LNCaP clone FGC (cell line): ENCODE measurements around the gene OR6B3.
A peak's percentile ranks its signal among the peaks of the same experiment; 100 is the strongest.

Experiments
- DNase-seq: peaks from one replicate; pipeline ENCODE4 v3.0.0-alpha.2; 2011; ENCODE audit warnings: low read depth
- H3K4me3 ChIP-seq: 2 replicates; pipeline ENCODE4 v1.5.1; 2011; ENCODE audit warnings: mild to moderate bottlenecking, low read depth, low read length, control low read depth
- CTCF ChIP-seq: IDR thresholded peaks from 2 replicates; pipeline ENCODE4 v1.5.1; 2012; ENCODE audit warnings: mild to moderate bottlenecking; ENCODE audit not compliant: control insufficient read depth, insufficient read depth; ENCODE audit errors: extremely low read depth

OR6B3 gene

DNA sequence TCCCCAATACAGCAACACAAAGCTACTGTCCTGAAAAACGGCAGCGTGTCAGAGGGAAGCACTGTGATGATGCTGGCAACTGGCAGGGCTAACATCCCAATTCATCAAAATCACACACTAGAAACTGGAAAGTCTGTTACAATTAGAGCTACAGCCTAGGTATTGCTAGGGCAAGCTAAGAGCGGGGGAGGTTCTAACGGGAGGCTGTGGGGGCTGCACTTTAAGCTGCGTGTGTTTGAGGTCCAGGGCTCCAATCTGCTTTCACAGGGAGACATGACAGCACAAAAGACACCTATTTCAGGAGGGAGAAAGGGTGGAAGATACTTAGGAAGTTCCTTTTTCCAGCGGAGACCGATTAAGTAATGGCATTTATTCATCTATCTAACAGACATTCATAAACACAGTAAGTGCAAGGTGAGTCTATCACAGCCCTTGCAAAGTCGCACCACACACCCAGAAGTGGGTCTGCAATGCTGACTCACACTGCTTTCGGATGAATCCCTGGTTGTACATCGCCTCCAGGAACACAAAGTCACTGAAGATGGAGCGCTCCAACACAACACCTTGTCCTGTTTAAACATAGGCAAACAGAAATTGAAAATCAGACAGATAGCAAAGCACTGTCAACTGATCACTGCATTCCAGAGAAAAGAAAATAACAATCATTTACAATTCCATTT is 35.1 kb downstream of the OR6B3 start:
- TF ChIP-seq CTCF = no peak
- H3K4me3 ChIP-seq = no peak overlapping the region
- DNase-seq = no peak

- TF ChIP-seq CTCF = no peak
- H3K4me3 ChIP-seq = no peak overlapping the region
- DNase-seq = no peak
Observed at GRCh38 chr2:240014327-240014726, 39.0 kb downstream of the OR6B3 start.

- DNase-seq = no peak
- TF ChIP-seq CTCF = 0 out of 2 replicates have a peak, but pooled peaks have one; percentile 15
- H3K4me3 ChIP-seq = no peak overlapping the region
Observed at GRCh38 chr2:240013343-240013742, 40.0 kb downstream of the OR6B3 start.

- no peak for TF ChIP-seq CTCF
- H3K4me3 ChIP-seq = no peak overlapping the region
- DNase-seq = no peak
Observed at GRCh38 chr2:240002983-240003382, 50.3 kb downstream of the OR6B3 start.

DNA sequence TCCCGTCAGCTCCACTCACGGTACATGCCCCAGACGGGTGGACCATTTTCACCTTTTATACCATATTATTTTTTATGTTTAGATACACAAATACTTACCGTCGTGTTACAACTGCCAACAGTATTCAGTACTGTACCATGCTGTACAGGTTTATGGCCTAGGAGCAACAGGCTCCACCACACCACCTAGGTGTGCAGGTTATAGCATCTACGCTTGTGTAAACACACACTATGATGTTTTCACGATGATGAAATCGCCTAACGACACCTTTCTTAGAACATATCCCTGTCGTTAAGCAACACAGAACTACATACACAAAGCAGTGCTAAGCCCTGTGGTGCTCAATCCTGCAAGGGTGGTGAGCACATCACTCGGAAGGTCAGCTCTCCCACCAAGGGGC is 52.6 kb downstream of the OR6B3 start:
- TF ChIP-seq CTCF = no peak
- no peak for DNase-seq
- no peak overlapping the region for H3K4me3 ChIP-seq

DNA sequence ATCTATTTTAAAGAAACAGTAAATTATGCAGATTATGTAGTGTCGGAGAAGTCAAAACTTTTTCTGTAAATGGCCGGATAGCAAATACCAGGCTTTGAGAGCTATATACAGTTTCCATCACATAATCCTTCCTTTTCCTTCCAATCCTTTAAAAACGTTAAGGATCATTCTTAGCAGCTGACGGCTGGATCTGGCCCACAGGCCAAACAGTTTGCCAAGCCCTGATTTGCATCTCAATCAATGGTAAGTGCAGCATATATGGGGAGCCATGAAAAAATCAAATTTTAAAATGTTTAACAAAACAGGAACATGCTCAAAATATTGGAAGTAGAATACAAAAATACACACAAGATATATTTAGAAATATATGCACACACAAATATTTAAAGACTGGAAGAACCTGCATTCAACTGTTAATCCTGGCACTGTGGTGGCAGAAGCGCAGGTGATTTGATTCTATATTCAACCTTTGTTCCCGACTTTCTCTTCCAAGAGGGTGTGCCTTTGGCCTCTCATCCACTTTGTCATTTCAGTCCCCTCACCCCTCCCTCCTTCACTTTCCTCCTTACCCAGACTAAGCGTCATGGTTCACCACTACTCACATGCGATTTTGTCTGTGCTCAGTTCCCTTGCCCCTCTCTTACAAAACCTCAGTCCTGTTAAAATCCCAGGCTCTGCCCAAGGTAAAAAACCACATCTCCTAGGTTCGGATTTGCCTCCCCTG is 55.5 kb downstream of the OR6B3 start:
- DNase-seq = no peak
- TF ChIP-seq CTCF = no peak
- H3K4me3 ChIP-seq = no peak overlapping the region
